ENCODE results near the gene MLLT6. TPM values are rescaled to one million over a fixed set of nuclear protein-coding genes. Genes with fewer than 3 reads are reported as not detected.

Gene MLLT6
- total RNA-seq, 1 donor from 2014 or later, result 20.9 TPM

DNA sequence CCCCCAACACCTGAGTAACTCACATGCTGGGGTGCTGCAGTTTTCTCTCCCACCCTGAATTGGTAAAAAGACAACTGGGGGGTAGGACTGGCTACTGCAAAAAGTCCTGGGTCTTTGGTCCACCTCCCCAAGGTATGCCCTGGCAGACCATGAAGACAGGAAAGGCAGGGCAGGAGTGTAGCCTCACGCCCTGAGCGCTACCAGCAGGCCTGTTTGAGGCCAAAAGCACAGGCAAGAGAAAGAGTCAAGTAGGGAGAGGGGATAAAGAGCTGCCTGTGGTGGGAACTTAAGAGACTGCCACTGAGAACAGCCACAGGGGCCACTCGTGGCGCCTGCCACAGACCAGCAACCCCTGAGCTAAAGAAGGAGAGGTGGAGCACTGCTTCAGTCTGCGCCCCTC lies 61.3 kb downstream of the MLLT6 start:
- DNase-seq (ENCODE audit: low read depth) (no peak), FAIRE-seq (no peak)
- H3K27me3 Mint-ChIP-seq (ENCODE audit: low read depth, unreplicated experiment), result no peaks in the 10 kb centered on the region
- Histone ChIP-seq H3K4me1 (ENCODE audit: insufficient read depth, low read length) (no peaks in the 10 kb centered on the region), H3K4me2 (ENCODE audit: low read length) (no peak overlapping the region), H3K9me3 (ENCODE audit: insufficient read depth, low read depth, low read length) (no peaks in the 10 kb centered on the region), H3K36me3 (ENCODE audit: insufficient read depth, low read length) (peaks cover 59% of the 10 kb centered on the region), H2AFZ (ENCODE audit: low read depth, low read length) (no peak overlapping the region), H3K9ac (ENCODE audit: low read length) (no peak overlapping the region), H3K27ac (ENCODE audit: low read depth, low read length) (no peak overlapping the region), H3K4me3 (ENCODE audit: insufficient read depth, low read depth, low read length) (no peak overlapping the region), H3K79me2 (ENCODE audit: insufficient read depth, low read length) (peaks cover 3% of the 10 kb centered on the region), H3K27me3 (ENCODE audit: insufficient read depth, low read length) (no peaks in the 10 kb centered on the region), H4K20me1 (ENCODE audit: insufficient read depth, low read length) (peaks cover 48% of the 10 kb centered on the region)
- H3K4me1 Mint-ChIP-seq (ENCODE audit: low read depth, unreplicated experiment), result peaks cover 5% of the 10 kb centered on the region
- no peak overlapping the region for H3K4me3 Mint-ChIP-seq (ENCODE audit: unreplicated experiment)
- peaks cover 39% of the 10 kb centered on the region for H3K36me3 Mint-ChIP-seq (ENCODE audit: low read depth, unreplicated experiment)
- no peaks in the 10 kb centered on the region for H3K9me3 Mint-ChIP-seq (ENCODE audit: unreplicated experiment)
- no peak overlapping the region for H3K27ac Mint-ChIP-seq (ENCODE audit: unreplicated experiment)
- TF ChIP-seq, protein P1, sequence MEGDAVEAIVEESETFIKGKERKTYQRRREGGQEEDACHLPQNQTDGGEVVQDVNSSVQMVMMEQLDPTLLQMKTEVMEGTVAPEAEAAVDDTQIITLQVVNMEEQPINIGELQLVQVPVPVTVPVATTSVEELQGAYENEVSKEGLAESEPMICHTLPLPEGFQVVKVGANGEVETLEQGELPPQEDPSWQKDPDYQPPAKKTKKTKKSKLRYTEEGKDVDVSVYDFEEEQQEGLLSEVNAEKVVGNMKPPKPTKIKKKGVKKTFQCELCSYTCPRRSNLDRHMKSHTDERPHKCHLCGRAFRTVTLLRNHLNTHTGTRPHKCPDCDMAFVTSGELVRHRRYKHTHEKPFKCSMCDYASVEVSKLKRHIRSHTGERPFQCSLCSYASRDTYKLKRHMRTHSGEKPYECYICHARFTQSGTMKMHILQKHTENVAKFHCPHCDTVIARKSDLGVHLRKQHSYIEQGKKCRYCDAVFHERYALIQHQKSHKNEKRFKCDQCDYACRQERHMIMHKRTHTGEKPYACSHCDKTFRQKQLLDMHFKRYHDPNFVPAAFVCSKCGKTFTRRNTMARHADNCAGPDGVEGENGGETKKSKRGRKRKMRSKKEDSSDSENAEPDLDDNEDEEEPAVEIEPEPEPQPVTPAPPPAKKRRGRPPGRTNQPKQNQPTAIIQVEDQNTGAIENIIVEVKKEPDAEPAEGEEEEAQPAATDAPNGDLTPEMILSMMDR (IDR thresholded peaks at IDR 0.05; ENCODE audit: insufficient read depth, low read depth, low read length), result no peak
- TF ChIP-seq EZH2 (IDR thresholded peaks at IDR 0.05; ENCODE audit: insufficient read depth, low read length), result no peak

DNA sequence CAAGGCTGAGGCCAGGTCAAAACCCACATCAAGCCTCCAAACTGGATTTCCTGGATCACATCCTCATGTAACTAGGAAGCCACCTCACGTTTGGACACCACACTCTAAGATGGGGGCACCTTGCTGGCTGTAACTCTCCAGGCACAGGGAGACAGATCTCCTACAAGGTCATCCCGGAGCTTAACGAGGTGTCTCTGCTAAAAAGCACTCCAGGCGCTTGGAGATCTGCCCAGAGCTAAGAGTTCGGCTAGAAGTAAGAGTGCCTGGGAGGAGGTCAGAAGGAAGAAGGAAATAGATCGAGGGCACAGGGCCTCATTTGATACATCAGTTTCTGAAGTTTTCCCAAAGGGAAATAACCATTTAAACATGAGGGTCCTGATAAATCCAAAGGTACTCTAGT lies 63.3 kb downstream of the MLLT6 start:
- Mint-ChIP-seq H3K4me3 (ENCODE audit: unreplicated experiment) (no peak overlapping the region), H3K27me3 (ENCODE audit: low read depth, unreplicated experiment) (no peaks in the 10 kb centered on the region), H3K9me3 (ENCODE audit: unreplicated experiment) (no peaks in the 10 kb centered on the region), H3K36me3 (ENCODE audit: low read depth, unreplicated experiment) (peaks cover 35% of the 10 kb centered on the region), H3K4me1 (ENCODE audit: low read depth, unreplicated experiment) (peaks cover 5% of the 10 kb centered on the region), H3K27ac (ENCODE audit: unreplicated experiment) (no peak overlapping the region)
- DNase-seq (ENCODE audit: low read depth) (no peak), FAIRE-seq (no peak)
- TF ChIP-seq, protein P1 (IDR thresholded peaks at IDR 0.05; ENCODE audit: insufficient read depth, low read depth, low read length), result no peak
- TF ChIP-seq EZH2 (IDR thresholded peaks at IDR 0.05; ENCODE audit: insufficient read depth, low read length), result no peak
- Histone ChIP-seq H2AFZ (ENCODE audit: low read depth, low read length) (no peak overlapping the region), H3K4me3 (ENCODE audit: insufficient read depth, low read depth, low read length) (no peak overlapping the region), H3K27ac (ENCODE audit: low read depth, low read length) (no peak overlapping the region), H3K9ac (ENCODE audit: low read length) (no peak overlapping the region), H4K20me1 (ENCODE audit: insufficient read depth, low read length) (peaks cover 42% of the 10 kb centered on the region), H3K9me3 (ENCODE audit: insufficient read depth, low read depth, low read length) (no peaks in the 10 kb centered on the region), H3K36me3 (ENCODE audit: insufficient read depth, low read length) (peaks cover 53% of the 10 kb centered on the region), H3K4me1 (ENCODE audit: insufficient read depth, low read length) (no peaks in the 10 kb centered on the region), H3K79me2 (ENCODE audit: insufficient read depth, low read length) (peaks cover 3% of the 10 kb centered on the region), H3K4me2 (ENCODE audit: low read length) (no peak overlapping the region), H3K27me3 (ENCODE audit: insufficient read depth, low read length) (no peaks in the 10 kb centered on the region)

DNA sequence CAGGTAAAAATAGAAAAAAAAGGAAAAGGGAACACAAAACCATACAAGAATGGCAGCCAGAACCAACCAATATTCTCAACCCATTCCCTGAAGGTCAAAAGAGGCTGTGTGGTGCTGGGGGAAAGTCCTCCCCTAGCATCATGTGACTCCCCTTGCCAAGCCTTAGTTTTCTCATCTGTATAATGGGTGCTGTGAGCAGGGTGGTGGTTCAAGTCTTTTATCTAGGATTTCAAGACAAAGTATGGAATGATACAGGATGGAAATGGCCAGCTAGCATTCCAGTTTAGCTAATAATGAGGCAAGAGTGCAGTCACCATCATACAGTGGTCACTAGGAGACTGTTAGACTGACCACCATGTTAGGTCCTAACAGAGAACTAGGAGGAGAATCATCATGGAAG lies 68.2 kb downstream of the MLLT6 start:
- H3K27me3 ChIP-seq (ENCODE audit: insufficient read depth, low read length), result no peaks in the 10 kb centered on the region
- TF ChIP-seq EZH2 (IDR thresholded peaks at IDR 0.05; ENCODE audit: insufficient read depth, low read length), result no peak
- TF ChIP-seq, protein P1 (IDR thresholded peaks at IDR 0.05; ENCODE audit: insufficient read depth, low read depth, low read length), result no peak
- Mint-ChIP-seq H3K36me3 (ENCODE audit: low read depth, unreplicated experiment) (peaks cover 30% of the 10 kb centered on the region), H3K9me3 (ENCODE audit: unreplicated experiment) (no peaks in the 10 kb centered on the region), H3K4me3 (ENCODE audit: unreplicated experiment) (no peak overlapping the region), H3K27me3 (ENCODE audit: low read depth, unreplicated experiment) (no peaks in the 10 kb centered on the region), H3K4me1 (ENCODE audit: low read depth, unreplicated experiment) (peaks cover 5% of the 10 kb centered on the region), H3K27ac (ENCODE audit: unreplicated experiment) (no peak overlapping the region)
- peaks cover 46% of the 10 kb centered on the region for H3K36me3 ChIP-seq (ENCODE audit: insufficient read depth, low read length)
- no peak for DNase-seq (ENCODE audit: low read depth)
- no peak overlapping the region for H2AFZ ChIP-seq (ENCODE audit: low read depth, low read length)
- no peaks in the 10 kb centered on the region for H3K9me3 ChIP-seq (ENCODE audit: insufficient read depth, low read depth, low read length)
- H3K4me2 ChIP-seq (ENCODE audit: low read length), result no peak overlapping the region
- H4K20me1 ChIP-seq (ENCODE audit: insufficient read depth, low read length), result peaks cover 23% of the 10 kb centered on the region
- no peaks in the 10 kb centered on the region for H3K79me2 ChIP-seq (ENCODE audit: insufficient read depth, low read length)
- no peak for FAIRE-seq
- H3K27ac ChIP-seq (ENCODE audit: low read depth, low read length), result no peak overlapping the region
- no peak overlapping the region for H3K4me3 ChIP-seq (ENCODE audit: insufficient read depth, low read depth, low read length)
- no peak overlapping the region for H3K9ac ChIP-seq (ENCODE audit: low read length)
- H3K4me1 ChIP-seq (ENCODE audit: insufficient read depth, low read length), result no peaks in the 10 kb centered on the region

Measured in astrocyte (in vitro differentiated cells and primary cell).